Measurements from ENCODE around the gene IFNA16.
"Not testable (repeated sequence)": the region's sequence is repeated elsewhere in the genome, so short reads cannot be mapped to it uniquely, and the experiment has no call there.

The IFNA16 gene

DNA sequence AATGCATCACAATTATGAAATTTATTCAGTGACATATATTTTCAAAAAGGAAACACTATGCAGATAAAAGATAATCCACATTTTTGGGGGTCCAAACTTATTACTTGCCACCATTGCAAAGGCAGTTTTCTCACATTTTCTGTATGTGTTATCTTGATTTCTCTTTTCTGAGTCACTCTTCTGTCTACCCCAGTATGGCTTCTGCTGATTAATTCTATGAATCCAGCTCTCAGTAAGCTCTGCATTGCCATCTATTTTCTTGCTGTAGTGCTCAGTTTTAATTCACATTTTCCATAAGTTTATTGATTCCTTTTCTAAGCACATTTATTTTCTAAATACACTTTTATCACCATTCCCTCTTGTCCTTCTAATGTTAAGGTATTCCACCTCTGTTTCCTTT is 11.9 kb downstream of the IFNA16 start:
- DNase-seq (ENCODE audit: low read depth) = no peak

DNA sequence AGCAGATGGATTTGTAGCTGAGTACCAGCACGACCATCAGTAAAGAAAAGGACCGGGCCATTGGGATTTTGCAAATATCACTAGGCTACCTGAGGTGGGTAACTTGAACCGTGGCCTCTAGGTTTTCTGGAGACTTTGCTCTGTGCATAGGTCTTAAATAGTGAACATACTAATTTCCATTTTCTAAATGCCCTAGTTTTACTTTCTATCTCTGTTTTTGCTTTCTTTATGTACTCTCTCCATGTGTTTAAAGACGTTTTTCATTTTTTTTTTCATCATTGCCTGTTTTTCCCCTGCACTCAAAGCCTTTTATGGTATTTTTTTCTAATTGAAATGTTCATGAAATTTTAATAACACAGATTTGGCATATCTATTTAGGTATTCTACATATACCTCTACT is 15.0 kb downstream of the IFNA16 start, which contains the start of gene IFNA7:
Gene IFNA7 (minus strand): TSS at position 101 of the 400 bp plus-strand sequence. CDS start 40 bp downstream, at position 61.
- DNase-seq (ENCODE audit: low read depth); H3K4me3 ChIP-seq (ENCODE audit: low read depth, low read length): not testable (repeated sequence)

More for the DNA sequence above, 11.9 kb downstream of the IFNA16 start:
- no peak overlapping the region for H3K4me3 ChIP-seq (ENCODE audit: low read depth, low read length)

DNA sequence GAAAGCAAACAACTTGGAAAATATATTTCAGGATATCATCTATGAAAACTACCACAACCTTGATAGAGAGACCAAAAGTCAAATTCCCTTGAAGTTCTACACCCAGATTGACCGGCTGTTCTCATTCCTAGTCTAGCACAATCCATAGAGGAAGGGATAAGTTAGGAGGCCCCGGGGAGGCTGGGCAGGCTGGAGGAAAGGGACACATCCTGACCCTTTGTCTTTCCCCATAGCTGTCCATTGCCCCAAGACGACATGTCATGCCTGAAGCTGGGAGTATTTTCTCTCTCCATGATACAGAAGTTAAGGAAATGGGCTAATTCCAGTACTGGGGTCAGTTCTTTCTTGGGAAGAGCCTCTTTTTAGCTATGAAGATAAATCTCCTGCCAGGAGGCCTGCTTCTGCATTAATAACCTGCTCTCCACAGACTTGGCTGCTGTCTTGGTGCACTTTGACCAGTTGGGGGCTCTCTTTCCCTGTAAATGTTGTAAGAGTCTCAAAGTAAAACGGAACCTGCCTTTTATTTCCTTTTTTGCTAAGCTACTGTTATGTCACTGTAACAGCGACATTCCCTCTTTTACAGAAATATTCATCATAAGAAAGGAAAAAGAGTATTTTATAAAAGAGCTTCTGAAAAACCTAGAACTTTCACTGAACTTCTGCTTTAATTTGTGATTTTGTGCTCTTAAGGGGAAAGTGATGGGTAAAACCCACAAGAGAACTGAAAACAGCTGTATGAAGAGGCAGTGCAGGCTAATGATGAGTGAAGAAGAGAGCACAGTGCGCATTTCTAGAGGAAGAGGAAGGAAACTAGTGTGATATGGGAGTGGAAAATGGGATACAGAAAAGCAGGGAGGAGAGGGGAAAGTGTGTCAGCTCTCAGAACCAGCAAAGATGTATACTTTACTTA is 22.0 kb downstream of the IFNA16 start:
- DNase-seq (ENCODE audit: low read depth); H3K4me3 ChIP-seq (ENCODE audit: low read depth, low read length): not testable (repeated sequence)

GRCh38 chr9:21187487-21187886 is 29.6 kb downstream of the IFNA16 start, which contains the start of gene IFNA4:
Gene IFNA4, minus strand, starts transcription at chr9:21187587. Its CDS starts 56 bp downstream, at chr9:21187531.
- DNase-seq (ENCODE audit: low read depth); H3K4me3 ChIP-seq (ENCODE audit: low read depth, low read length): not testable (repeated sequence)

- not testable (repeated sequence) for DNase-seq (ENCODE audit: low read depth); H3K4me3 ChIP-seq (ENCODE audit: low read depth, low read length)
Measured at GRCh38 chr9:21182810-21183736, 34.0 kb downstream of the IFNA16 start.

DNA sequence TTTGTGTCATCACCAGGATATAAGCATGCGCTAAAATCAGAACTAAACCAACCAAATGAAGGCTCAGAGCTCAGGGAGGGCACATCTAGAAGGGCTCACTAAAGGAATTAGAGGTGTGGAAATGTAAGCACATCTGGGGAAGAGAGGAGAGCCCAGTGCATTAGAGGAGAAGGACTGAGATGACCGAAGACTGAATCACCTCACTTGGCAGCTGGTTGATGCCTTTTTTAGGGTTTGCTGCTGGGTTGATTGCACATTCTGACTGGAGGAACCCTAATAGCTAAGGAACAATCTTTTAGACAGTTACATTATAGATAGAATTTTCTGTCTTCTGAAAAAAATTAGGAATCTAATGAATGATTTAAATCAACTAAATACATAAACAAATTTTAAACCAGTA is 42.4 kb downstream of the IFNA16 start:
- no peak for DNase-seq (ENCODE audit: low read depth)
- H3K4me3 ChIP-seq (ENCODE audit: low read depth, low read length) = no peak overlapping the region

- no peak overlapping the region for H3K4me3 ChIP-seq (ENCODE audit: low read depth, low read length)
Measured at GRCh38 chr9:21172156-21172555, 45.0 kb downstream of the IFNA16 start.

DNA sequence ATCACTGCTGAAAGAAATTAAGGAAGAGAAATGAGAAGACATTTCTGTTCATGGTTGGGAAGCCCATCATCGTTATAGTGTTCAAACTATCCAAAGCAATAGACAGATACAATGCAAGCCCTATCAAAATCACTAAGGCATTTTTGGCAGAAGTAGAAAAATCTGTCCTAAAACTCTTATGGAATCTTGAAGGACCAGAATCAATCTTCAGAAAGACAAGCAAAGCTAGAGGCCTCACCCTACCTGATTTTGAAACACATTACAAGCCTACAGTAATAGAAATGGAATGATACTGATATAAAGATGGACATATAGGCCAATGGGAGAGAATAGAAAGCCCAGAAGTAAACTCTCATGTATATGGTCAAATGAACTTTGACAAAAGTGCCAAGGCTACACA is 45.8 kb downstream of the IFNA16 start:
- no peak for DNase-seq (ENCODE audit: low read depth)
- no peak overlapping the region for H3K4me3 ChIP-seq (ENCODE audit: low read depth, low read length)

More at GRCh38 chr9:21172156-21172555, 45.0 kb downstream of the IFNA16 start:
- DNase-seq (ENCODE audit: low read depth) = no peak

DNA sequence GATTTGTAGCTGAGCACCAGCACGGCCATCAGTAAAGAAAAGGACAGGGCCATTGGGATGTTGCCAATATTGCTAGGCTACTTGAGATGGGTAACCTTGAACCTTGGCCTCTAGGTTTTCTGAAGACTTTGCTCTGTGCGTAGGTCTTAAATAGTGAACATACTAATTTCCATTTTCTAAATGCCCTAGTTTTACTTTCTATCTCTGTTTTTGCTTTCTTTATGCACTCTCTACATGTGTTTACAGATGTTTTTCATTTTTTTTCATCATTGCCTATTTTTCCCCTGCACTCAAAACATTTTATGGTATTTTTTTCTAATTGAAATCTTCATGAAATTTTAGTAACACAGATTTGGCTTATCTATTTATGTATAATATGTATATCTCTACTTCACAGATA is 50.6 kb downstream of the IFNA16 start, which contains the start of gene IFNA21:
Gene IFNA21 (minus strand): TSS at position 101 of the 400 bp plus-strand sequence. CDS start 48 bp downstream, at position 53.
- not testable (repeated sequence) for H3K4me3 ChIP-seq (ENCODE audit: low read depth, low read length)

More for the DNA sequence above, 50.6 kb downstream of the IFNA16 start, which contains the start of gene IFNA21:
- DNase-seq (ENCODE audit: low read depth) = not testable (repeated sequence)

All from skeletal muscle cell (primary cell).